ENCODE data around the gene ATXN2.
"Not testable (repeated sequence)": the region's sequence is repeated elsewhere in the genome, so short reads cannot be mapped to it uniquely, and the experiment has no call there.

Gene ATXN2

GRCh38 chr12:111569363-111570083 lies 29.6 kb downstream of the ATXN2 start:
- no peak for DNase-seq

GRCh38 chr12:111560844-111561243 lies 38.3 kb downstream of the ATXN2 start:
- DNase-seq: not testable (repeated sequence)

GRCh38 chr12:111558107-111558376 lies 41.1 kb downstream of the ATXN2 start:
- DNase-seq: no peak

GRCh38 chr12:111557271-111558106 lies 41.6 kb downstream of the ATXN2 start:
- no peak for DNase-seq

- no peak for DNase-seq
Observed at GRCh38 chr12:111556676-111557075, 42.4 kb downstream of the ATXN2 start.

GRCh38 chr12:111555313-111555712 lies 43.8 kb downstream of the ATXN2 start:
- DNase-seq: not testable (repeated sequence)

GRCh38 chr12:111546758-111547383 lies 52.2 kb downstream of the ATXN2 start:
- no peak for DNase-seq

GRCh38 chr12:111546171-111546570 lies 52.9 kb downstream of the ATXN2 start:
- DNase-seq: no peak

GRCh38 chr12:111544032-111544431 lies 55.1 kb downstream of the ATXN2 start:
- no peak for DNase-seq

GRCh38 chr12:111532751-111533150 lies 66.4 kb downstream of the ATXN2 start:
- DNase-seq: no peak

- peak; percentile 14 for DNase-seq
Observed at GRCh38 chr12:111529424-111530368, 69.4 kb downstream of the ATXN2 start.

GRCh38 chr12:111523587-111524167 lies 75.4 kb downstream of the ATXN2 start:
- no peak for DNase-seq

- DNase-seq: no peak
Observed at GRCh38 chr12:111521801-111522200, 77.3 kb downstream of the ATXN2 start.

- no peak for DNase-seq
Observed at GRCh38 chr12:111519937-111520336, 79.2 kb downstream of the ATXN2 start.

GRCh38 chr12:111519083-111519482 lies 80.0 kb downstream of the ATXN2 start:
- DNase-seq: no peak

GRCh38 chr12:111507719-111508118 lies 91.4 kb downstream of the ATXN2 start:
- DNase-seq: not testable (repeated sequence)

GRCh38 chr12:111507258-111507657 lies 91.9 kb downstream of the ATXN2 start:
- not testable (repeated sequence) for DNase-seq

GRCh38 chr12:111506260-111506659 lies 92.9 kb downstream of the ATXN2 start:
- no peak for DNase-seq

GRCh38 chr12:111505601-111506036 lies 93.5 kb downstream of the ATXN2 start:
- DNase-seq: no peak

GRCh38 chr12:111503116-111503515 lies 96.0 kb downstream of the ATXN2 start:
- DNase-seq: no peak

GRCh38 chr12:111494676-111495075 lies 104.4 kb downstream of the ATXN2 start:
- no peak for DNase-seq

- not testable (repeated sequence) for DNase-seq
Observed at GRCh38 chr12:111492979-111493378, 106.1 kb downstream of the ATXN2 start.

All from NCI-H2107 (cell line).